Measurements from ENCODE around the gene TBC1D9B. TPM values are rescaled to one million over a fixed set of nuclear protein-coding genes. Genes with fewer than 3 reads are reported as not detected.

Gene TBC1D9B
- total RNA-seq, 1 donor from 2014 or later, result 125 TPM

GRCh38 chr5:179904463-179905160 lies 3.1 kb downstream of the TBC1D9B start:
- Histone ChIP-seq H3K27ac (no peak overlapping the region), H3K9me3 (no peaks in the 10 kb centered on the region), H3K27me3 (no peaks in the 10 kb centered on the region), H3K4me1 (peaks cover 25% of the 10 kb centered on the region), H3K36me3 (peaks cover 0 to 32% of the 10 kb centered on the region in 2 donors), H3K4me3 (no peak overlapping the region)
- intact Hi-C loops (cut with DNase I), result loop anchor here (10.0 kb wide), 1 partner anchor 100 kb away; the partner anchor contains the start of gene MGAT4B
- DNase-seq (ENCODE audit: extremely low spot score in 2 of 2), result no peak
- TF ChIP-seq POLR2AphosphoS5 (IDR thresholded peaks at IDR 0.05; ENCODE audit: insufficient read depth in 1 of 2, low read depth in 1 of 2), result no peak

- H3K27ac ChIP-seq, result no peak overlapping the region
- intact Hi-C loops (cut with DNase I), result loop anchor here (10.0 kb wide), 1 partner anchor 98 kb away; the partner anchor contains the start of gene MGAT4B
- TF ChIP-seq CTCF (IDR thresholded peaks at IDR 0.05) (no peak), POLR2AphosphoS5 (IDR thresholded peaks at IDR 0.05; ENCODE audit: insufficient read depth in 1 of 2, low read depth in 1 of 2) (no peak), POLR2A (IDR thresholded peaks at IDR 0.05) (no peak)
- peaks cover 16% of the 10 kb centered on the region for H3K4me1 ChIP-seq
- DNase-seq (ENCODE audit: extremely low spot score in 2 of 2), result no peak
- no peaks in the 10 kb centered on the region for H3K27me3 ChIP-seq
- no peaks in the 10 kb centered on the region for H3K9me3 ChIP-seq
- peaks cover 0 to 50% of the 10 kb centered on the region in 2 donors for H3K36me3 ChIP-seq
- no peak overlapping the region for H3K4me3 ChIP-seq
Observed at GRCh38 chr5:179902763-179903158, 4.9 kb downstream of the TBC1D9B start.

DNA sequence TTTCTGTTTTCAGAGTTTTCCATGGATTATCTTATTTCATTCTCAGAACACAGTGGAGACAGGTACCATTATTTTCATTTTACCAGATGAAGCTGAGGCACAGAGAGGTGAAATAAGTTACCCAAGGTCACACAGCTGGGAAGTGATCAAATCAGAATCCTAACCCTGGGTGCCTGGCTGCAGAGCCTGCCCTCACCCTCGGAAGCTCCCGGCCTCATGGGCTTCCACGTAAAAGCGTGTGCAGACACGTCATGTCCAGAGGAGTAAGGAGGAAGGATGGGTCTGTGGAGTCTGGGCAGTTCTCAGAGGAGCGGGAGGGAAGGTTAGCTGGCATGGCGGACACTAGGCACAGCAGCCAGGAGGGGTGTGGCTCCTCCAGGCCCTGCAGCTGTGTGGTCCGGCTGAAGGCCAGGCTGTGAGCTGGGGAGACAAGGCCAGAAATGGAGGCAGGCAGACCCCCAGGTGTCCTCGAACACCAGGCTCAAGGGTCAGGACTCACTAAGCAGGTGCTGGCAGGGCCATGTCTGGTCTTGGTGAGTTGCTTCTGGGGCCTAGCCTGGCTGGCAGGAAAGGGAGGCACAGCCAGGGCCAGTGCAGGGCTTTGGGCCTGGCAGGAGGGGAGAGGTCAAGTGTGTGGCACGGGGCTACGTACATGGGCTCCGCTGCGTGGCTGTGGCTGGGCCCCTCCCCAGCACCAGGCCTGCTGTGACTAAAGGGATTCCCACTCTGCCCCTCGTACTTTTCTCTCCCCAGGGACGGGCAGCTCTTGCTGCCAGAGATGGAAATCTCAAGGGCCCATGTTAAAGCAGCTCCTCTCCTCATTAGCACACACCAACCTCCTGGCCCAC lies 5.6 kb downstream of the TBC1D9B start:
- Histone ChIP-seq H3K27me3 (no peaks in the 10 kb centered on the region), H3K36me3 (peaks cover 0 to 56% of the 10 kb centered on the region in 2 donors), H3K4me1 (peaks cover 15% of the 10 kb centered on the region), H3K27ac (no peak overlapping the region), H3K4me3 (no peak overlapping the region), H3K9me3 (no peaks in the 10 kb centered on the region)
- no peak for DNase-seq (ENCODE audit: extremely low spot score in 2 of 2)
- intact Hi-C loops (cut with DNase I), result loop anchor here (10.0 kb wide), 1 partner anchor 97 kb away; the partner anchor contains the start of gene MGAT4B
- TF ChIP-seq CTCF (IDR thresholded peaks at IDR 0.05), result no peak
- no peak for TF ChIP-seq POLR2A (IDR thresholded peaks at IDR 0.05)
- no peak for TF ChIP-seq POLR2AphosphoS5 (IDR thresholded peaks at IDR 0.05; ENCODE audit: insufficient read depth in 1 of 2, low read depth in 1 of 2)

DNA sequence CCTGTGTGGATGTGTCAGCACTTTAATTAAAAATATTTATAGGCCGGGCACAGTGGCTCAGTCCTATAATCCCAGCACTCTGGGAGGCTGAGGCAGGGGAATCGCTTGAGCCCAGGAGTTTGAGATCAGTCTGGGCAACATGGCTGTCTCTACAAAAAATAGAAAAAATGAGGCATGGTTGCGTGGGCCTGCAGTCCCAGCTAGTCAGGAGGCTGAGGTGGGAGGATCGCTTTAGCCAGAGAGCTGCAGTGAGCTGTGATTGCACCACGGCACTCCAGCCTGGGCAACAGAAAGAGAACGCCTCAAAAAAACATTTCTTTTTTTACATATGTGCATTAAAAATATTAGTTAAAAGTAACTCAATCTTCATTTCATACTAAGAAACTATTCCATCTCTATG lies 6.2 kb downstream of the TBC1D9B start:
- no peaks in the 10 kb centered on the region for H3K27me3 ChIP-seq

More for the DNA sequence above, 6.2 kb downstream of the TBC1D9B start:
- DNase-seq (ENCODE audit: extremely low spot score in 2 of 2), result no peak
- TF ChIP-seq POLR2A (IDR thresholded peaks at IDR 0.05) (no peak), CTCF (IDR thresholded peaks at IDR 0.05) (no peak), POLR2AphosphoS5 (IDR thresholded peaks at IDR 0.05; ENCODE audit: insufficient read depth in 1 of 2, low read depth in 1 of 2) (no peak)
- intact Hi-C loops (cut with DNase I), result loop anchor here (10.0 kb wide), 1 partner anchor 97 kb away; the partner anchor contains the start of gene MGAT4B
- H3K36me3 ChIP-seq, result peaks cover 0 to 61% of the 10 kb centered on the region in 2 donors
- peaks cover 8% of the 10 kb centered on the region for H3K4me1 ChIP-seq
- H3K9me3 ChIP-seq, result no peaks in the 10 kb centered on the region
- no peak overlapping the region for H3K4me3 ChIP-seq
- H3K27ac ChIP-seq, result no peak overlapping the region

Data from vagina (tissue), 2 donors.